Measurements from ENCODE around the gene ADGRD1.

- TF ChIP-seq POLR2A (IDR thresholded peaks at IDR 0.05; ENCODE audit: low read depth, low read length) (no peak), POLR2AphosphoS5 (IDR thresholded peaks at IDR 0.05; ENCODE audit: low read depth, low read length) (no peak), SPI1 (IDR thresholded peaks at IDR 0.05; ENCODE audit: low read depth, low read length) (no peak), TAF1 (IDR thresholded peaks at IDR 0.05; ENCODE audit: low read depth, low read length) (no peak), PAX5 (IDR thresholded peaks at IDR 0.05; ENCODE audit: insufficient read depth, low read length, severe bottlenecking) (no peak)
Observed at GRCh38 chr12:131008913-131009270, 55.2 kb downstream of the ADGRD1 start.
